ENCODE results near the gene KCNE4. TPM values are rescaled to one million over a fixed set of nuclear protein-coding genes. Genes with fewer than 3 reads are reported as not detected.

Gene KCNE4
- total and polyA plus RNA-seq, 2 donors (not counting 1 experiment from before 2014, with no cell fraction given): not detected

DNA sequence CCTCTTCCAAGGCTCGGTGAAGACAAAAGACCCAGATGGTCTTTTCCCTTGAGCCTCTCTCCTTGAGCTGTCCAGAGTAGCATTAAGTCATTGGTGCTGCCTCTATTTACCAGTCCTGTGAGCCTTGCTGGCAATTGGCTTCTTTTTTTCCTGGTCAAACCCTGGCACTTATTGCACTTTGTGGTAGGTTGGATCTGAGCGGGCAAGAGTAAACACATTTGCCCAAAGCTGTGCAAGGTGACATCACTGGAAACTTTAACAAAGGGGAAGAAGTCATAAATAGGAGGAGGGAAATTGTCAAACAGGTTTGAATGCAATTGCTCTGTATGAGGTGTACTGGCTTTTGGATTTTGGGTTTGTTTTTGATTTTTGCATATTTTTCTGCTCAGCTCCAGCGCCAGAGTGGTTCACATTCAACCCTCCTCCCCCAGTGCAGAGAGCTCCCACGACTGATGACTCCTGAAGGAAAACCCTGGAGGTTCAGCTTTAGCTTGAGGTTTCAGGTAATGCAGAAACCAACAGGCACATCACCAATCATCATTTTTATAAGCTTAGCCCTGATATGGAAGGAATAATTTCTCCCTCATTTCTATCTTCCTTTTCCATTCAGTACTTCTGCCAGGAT is 8.3 kb downstream of the KCNE4 start:
- H3K4me2 ChIP-seq (replicated peaks; ENCODE audit: low read depth, low read length, poor library complexity, severe bottlenecking): no peak overlapping the region

GRCh38 chr2:223062396-223062795 is 10.4 kb downstream of the KCNE4 start:
- no peak overlapping the region for H3K27ac Mint-ChIP-seq
- CTCF ChIA-PET: no interaction called here
- no peaks in the 10 kb centered on the region for H3K4me1 ChIP-seq (ENCODE audit: control insufficient read depth in 2 of 2, insufficient read depth in 2 of 2, low read length in 2 of 2)
- no peaks in the 10 kb centered on the region for H3K79me2 ChIP-seq (ENCODE audit: control insufficient read depth, insufficient read depth, low read length)
- WGBS (ENCODE audit: insufficient coverage): no CpG with 5 or more reads among the region's 2 CpGs
- ATAC-seq (ENCODE audit: low read depth) (no peak), DNase-seq (no peak)
- POLR2A ChIA-PET: no interaction called here
- H3K9me3 ChIP-seq (ENCODE audit: control extremely low read depth in 1 of 3, control insufficient read depth in 2 of 3, insufficient read depth in 1 of 3, low read length in 2 of 3): no peaks in the 10 kb centered on the region
- no peak overlapping the region for H2AFZ ChIP-seq (ENCODE audit: insufficient read depth, low read depth, low read length, poor library complexity, severe bottlenecking)
- H3K4me3 Mint-ChIP-seq: no peak overlapping the region
- no peaks in the 10 kb centered on the region for H3K36me3 ChIP-seq (replicated peaks in 1 of 2; ENCODE audit: control extremely low read depth in 1 of 2, control insufficient read depth in 1 of 2, extremely low read depth in 1 of 2, insufficient read depth in 2 of 2, low read length in 1 of 2)
- no peaks in the 10 kb centered on the region for H4K20me1 ChIP-seq (ENCODE audit: control insufficient read depth, insufficient read depth, low read length, poor library complexity, severe bottlenecking)
- intact Hi-C loops (cut with micrococcal nuclease): no loop called here
- peaks cover 0 to 2% (median 0%) of the 10 kb centered on the region in 4 experiments for H3K27me3 ChIP-seq (replicated peaks in 1 of 4; ENCODE audit: control extremely low read depth in 1 of 4, control insufficient read depth in 3 of 4, insufficient read depth in 4 of 4, low read length in 3 of 4)
- H3K4me2 ChIP-seq (replicated peaks; ENCODE audit: low read depth, low read length, poor library complexity, severe bottlenecking): no peak overlapping the region
- H3K27ac ChIP-seq (ENCODE audit: low read length in 2 of 2): no peak overlapping the region
- H3K4me3 ChIP-seq (ENCODE audit: control extremely low read depth in 1 of 5, extremely low read depth in 1 of 5, insufficient read depth in 1 of 5, low read depth in 2 of 5, low read length in 4 of 5): no peak overlapping the region
- no peak for TF ChIP-seq CTCF (IDR thresholded peaks at IDR 0.05)
- no peak for TF ChIP-seq EZH2 (IDR thresholded peaks at IDR 0.05; ENCODE audit: borderline replicate concordance, insufficient read depth, low read depth, low read length, poor library complexity, severe bottlenecking)
- H3K27me3 Mint-ChIP-seq: peaks cover 6% of the 10 kb centered on the region
- no peaks in the 10 kb centered on the region for H3K4me1 Mint-ChIP-seq
- no peak overlapping the region for H3K9ac ChIP-seq (ENCODE audit: low read length)
- H3K9me3 Mint-ChIP-seq (ENCODE audit: insufficient read depth): no peaks in the 10 kb centered on the region

More for the DNA sequence above, 8.3 kb downstream of the KCNE4 start:
- no peaks in the 10 kb centered on the region for H4K20me1 ChIP-seq (ENCODE audit: control insufficient read depth, insufficient read depth, low read length, poor library complexity, severe bottlenecking)
- DNase-seq (no peak), ATAC-seq (ENCODE audit: low read depth) (no peak)
- CTCF ChIA-PET: no interaction called here
- POLR2A ChIA-PET: no interaction called here
- Mint-ChIP-seq H3K27me3 (peaks cover 9% of the 10 kb centered on the region), H3K9me3 (ENCODE audit: insufficient read depth) (peaks cover 2% of the 10 kb centered on the region), H3K4me3 (no peak overlapping the region), H3K4me1 (no peaks in the 10 kb centered on the region), H3K27ac (no peak overlapping the region)
- no peak overlapping the region for H3K9ac ChIP-seq (ENCODE audit: low read length)
- no peaks in the 10 kb centered on the region for H3K4me1 ChIP-seq (ENCODE audit: control insufficient read depth in 2 of 2, insufficient read depth in 2 of 2, low read length in 2 of 2)
- H3K27me3 ChIP-seq (replicated peaks in 1 of 4; ENCODE audit: control extremely low read depth in 1 of 4, control insufficient read depth in 3 of 4, insufficient read depth in 4 of 4, low read length in 3 of 4): peaks cover 0 to 2% (median 0%) of the 10 kb centered on the region in 4 experiments
- H3K79me2 ChIP-seq (ENCODE audit: control insufficient read depth, insufficient read depth, low read length): no peaks in the 10 kb centered on the region
- TF ChIP-seq EZH2 (IDR thresholded peaks at IDR 0.05; ENCODE audit: borderline replicate concordance, insufficient read depth, low read depth, low read length, poor library complexity, severe bottlenecking) (no peak), CTCF (IDR thresholded peaks at IDR 0.05) (no peak)
- H3K4me3 ChIP-seq (ENCODE audit: control extremely low read depth in 1 of 5, extremely low read depth in 1 of 5, insufficient read depth in 1 of 5, low read depth in 2 of 5, low read length in 4 of 5): no peak overlapping the region
- intact Hi-C loops (cut with micrococcal nuclease): no loop called here
- H3K36me3 ChIP-seq (replicated peaks in 1 of 2; ENCODE audit: control extremely low read depth in 1 of 2, control insufficient read depth in 1 of 2, extremely low read depth in 1 of 2, insufficient read depth in 2 of 2, low read length in 1 of 2): no peaks in the 10 kb centered on the region
- 89% methylated on average over 4 of the region's 4 CpGs for WGBS (ENCODE audit: insufficient coverage)
- H2AFZ ChIP-seq (ENCODE audit: insufficient read depth, low read depth, low read length, poor library complexity, severe bottlenecking): no peak overlapping the region
- H3K9me3 ChIP-seq (ENCODE audit: control extremely low read depth in 1 of 3, control insufficient read depth in 2 of 3, insufficient read depth in 1 of 3, low read length in 2 of 3): no peaks in the 10 kb centered on the region
- no peak overlapping the region for H3K27ac ChIP-seq (ENCODE audit: low read length in 2 of 2)
